Right renal pelvis (tissue), 4 donors: Measurements from ENCODE around the gene CD200. TPM values are rescaled to one million over a fixed set of nuclear protein-coding genes. Genes with fewer than 3 reads are reported as not detected.
"Not testable (repeated sequence)": the region's sequence is repeated elsewhere in the genome, so short reads cannot be mapped to it uniquely, and the experiment has no call there.

Experiments
- DNase-seq, 4 donors: peaks; one replicate each; pipeline ENCODE4 v3.0.0-alpha.2; 2013; ENCODE audit warnings: low read depth in 4 of 4, low spot score in 3 of 4, missing footprints in 1 of 4
- polyA plus RNA-seq, 4 donors: library from polyadenylated mRNA; unstranded; fragments of 120-200 nt; gene quantifications; one replicate each; pipeline ENCODE4 v1.2.1, GENCODE V29; 2013; ENCODE audit not compliant: insufficient read length in 4 of 4

The CD200 gene
- polyA plus RNA-seq, 4 donors, result 37.5 to 43.0 (median 41.2) TPM

GRCh38 chr3:112354642-112355306, 21.8 kb downstream of the CD200 start:
- no peak for DNase-seq

- DNase-seq, result no peak
Observed at GRCh38 chr3:112355307-112355687, 22.3 kb downstream of the CD200 start.

GRCh38 chr3:112357930-112358780, 25.2 kb downstream of the CD200 start:
- no peak for DNase-seq

DNA sequence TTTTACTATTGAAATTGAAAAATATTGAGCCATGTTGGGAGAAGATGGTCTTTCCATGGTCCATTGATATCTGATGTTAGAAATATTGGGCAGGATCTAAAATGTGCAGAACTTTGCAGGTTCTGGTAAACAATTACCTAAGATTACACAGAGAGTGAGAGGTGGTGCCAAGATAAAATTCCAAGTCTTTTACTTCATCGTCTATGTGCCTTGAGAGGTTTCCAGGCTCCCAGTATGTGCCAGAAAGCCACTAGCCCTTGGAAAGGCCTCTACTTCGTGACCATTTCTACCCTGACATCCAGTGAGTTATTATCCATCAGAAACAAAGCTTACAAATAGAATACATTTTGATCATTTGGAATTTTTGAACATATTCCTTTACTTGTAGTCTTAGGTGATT, 27.6 kb downstream of the CD200 start:
- DNase-seq, result no peak

GRCh38 chr3:112362221-112362620, 29.3 kb downstream of the CD200 start:
- no peak for DNase-seq

DNA sequence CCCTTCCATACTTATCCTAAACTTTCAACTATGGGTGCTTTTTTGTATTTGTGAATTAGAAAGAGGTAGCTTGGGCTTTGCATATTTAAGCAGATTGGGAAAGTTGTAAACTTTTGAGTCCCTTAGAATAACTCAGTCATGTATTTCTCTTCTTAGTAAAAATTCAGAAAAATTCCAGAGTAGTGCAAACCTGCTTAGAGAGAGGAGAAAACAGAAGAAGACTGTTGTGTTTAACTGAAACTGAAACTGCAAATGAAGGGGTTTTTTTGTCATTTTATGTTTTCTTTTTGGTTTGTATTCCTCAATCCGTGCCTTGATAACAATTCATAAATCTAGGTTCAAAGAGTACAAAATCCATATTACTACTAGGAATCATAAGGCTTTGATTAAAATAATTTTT, 31.3 kb downstream of the CD200 start:
- DNase-seq, result no peak

DNA sequence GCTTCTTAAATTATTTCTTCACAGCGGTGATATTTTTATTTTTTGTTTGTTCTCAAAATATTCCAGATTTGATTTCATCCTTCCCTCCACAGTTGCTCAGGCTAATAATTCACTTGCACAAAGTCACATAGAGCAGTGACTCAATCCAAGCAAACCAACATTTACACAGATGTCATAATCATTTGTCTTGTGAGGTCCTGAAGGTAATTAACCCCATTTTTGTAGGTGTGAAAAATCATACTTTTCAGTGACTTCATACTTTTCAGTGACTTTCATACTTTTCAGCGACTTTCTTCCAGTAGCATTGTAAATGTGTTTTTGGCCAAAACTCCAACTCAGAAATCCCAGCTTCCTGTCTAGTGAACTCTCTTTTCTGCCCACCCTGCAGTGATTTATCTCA, 32.1 kb downstream of the CD200 start:
- DNase-seq, result no peak

- DNase-seq, result no peak
Observed at GRCh38 chr3:112365636-112366035, 32.7 kb downstream of the CD200 start.

- no peak for DNase-seq
Observed at GRCh38 chr3:112366522-112366921, 33.6 kb downstream of the CD200 start.

- DNase-seq, result no peak
Observed at GRCh38 chr3:112371569-112371968, 38.6 kb downstream of the CD200 start.

- DNase-seq, result no peak
Observed at GRCh38 chr3:112372396-112372795, 39.4 kb downstream of the CD200 start.

GRCh38 chr3:112373476-112373875, 40.5 kb downstream of the CD200 start:
- DNase-seq, result no peak

- no peak for DNase-seq
Observed at GRCh38 chr3:112373924-112374323, 41.0 kb downstream of the CD200 start.

- DNase-seq, result no peak
Observed at GRCh38 chr3:112374333-112374734, 41.4 kb downstream of the CD200 start.

GRCh38 chr3:112375117-112375516, 42.2 kb downstream of the CD200 start:
- no peak for DNase-seq

DNA sequence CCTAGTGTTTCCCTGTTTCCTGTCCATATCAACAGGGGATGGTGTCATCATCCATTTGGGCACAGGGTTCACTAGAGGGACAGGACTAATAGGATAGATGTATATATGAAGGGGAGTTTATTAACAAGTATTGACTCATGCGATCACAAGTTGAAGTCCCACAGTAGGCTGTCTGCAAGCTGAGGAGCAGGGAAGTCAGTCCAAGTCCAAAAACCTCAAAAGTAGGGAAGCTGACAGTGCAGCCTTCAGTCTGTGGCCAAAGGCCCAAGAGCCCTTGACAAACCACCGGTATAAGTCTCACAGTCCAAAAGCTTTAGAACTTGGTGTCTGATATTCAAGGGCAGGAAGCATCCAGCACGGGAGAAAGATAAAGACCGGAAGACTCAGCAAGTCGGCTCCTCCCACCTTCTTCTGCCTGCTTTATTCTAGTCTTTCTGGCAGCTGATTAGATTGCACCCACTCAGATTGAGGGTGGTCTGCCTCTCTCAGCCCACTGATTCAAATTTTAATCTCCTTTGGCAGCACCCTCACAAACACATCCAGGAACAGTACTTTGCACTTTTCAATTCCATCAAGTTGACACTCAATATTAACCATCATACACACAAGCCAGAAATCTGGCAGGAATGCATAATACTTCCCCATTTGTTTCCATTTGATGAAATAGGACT, 43.4 kb downstream of the CD200 start:
- DNase-seq, result no peak

GRCh38 chr3:112376992-112377391, 44.0 kb downstream of the CD200 start:
- DNase-seq, result no peak

- no peak for DNase-seq
Observed at GRCh38 chr3:112377568-112378071, 44.7 kb downstream of the CD200 start.

DNA sequence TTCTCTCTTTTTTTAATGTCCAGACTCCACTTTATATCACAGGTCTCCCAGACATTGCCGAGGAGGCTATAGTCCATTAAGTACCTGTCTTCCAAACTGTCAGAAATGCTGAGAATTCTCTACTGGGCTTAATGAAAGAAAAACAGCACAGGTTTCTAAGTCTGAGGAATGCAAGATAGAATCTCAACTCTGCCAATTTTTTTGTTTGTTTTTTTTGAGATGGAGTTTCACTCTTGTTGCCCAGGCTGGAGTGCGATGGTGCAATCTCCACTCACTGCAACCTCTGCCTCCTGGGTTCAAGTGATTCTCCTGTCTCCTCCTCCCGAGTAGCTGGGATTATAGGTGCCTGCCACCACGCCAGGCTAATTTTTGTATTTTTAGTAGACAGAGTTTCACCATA, 45.4 kb downstream of the CD200 start:
- not testable (repeated sequence) for DNase-seq

DNA sequence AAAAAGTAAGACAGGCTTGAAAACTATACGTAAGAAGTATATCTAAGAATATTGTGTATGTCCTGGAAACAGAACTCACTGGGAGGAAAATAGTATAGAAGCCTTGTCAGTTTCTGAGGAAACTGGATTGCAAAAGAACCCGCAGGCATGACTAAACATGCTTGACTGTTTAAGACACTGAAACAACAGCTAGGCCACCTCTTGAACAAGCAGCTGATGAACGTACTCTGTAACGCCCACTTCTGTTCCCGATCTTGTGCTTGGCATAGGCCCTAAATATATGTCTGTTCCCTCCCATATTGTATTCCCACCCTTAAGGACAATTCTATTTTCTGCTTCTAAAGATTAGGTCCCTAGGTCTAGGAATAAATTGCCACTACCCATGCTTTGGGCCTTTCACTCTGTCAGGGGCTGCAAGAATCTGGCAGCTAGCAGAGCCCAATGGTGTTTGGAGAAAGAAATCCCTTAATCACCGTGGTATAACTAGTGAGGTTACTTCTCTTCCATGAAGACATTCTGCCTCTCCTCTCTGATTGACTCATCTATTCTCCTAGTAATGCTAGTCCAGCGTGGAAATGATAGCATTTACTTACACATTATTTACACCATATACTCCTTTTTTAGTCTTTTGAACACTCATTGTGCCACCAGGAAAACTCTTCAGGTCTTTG, 46.2 kb downstream of the CD200 start:
- DNase-seq, result no peak
